Karpas-422 (cell line): ENCODE results near the gene KY. TPM values are rescaled to one million over a fixed set of nuclear protein-coding genes. Genes with fewer than 3 reads are reported as not detected.
A peak's percentile ranks its signal among the peaks of the same experiment; 100 is the strongest.

ENCODE experiments used
- DNase-seq: peaks from one replicate; pipeline ENCODE4 v3.0.0-alpha.2; 2015
- H2AFZ ChIP-seq: fragments of 200-600 bp; sonication (generic); 2 replicates; pipeline ENCODE4 v1.6.1; 2014; ENCODE audit warnings: antibody characterized with exemption, low read length, mixed read lengths
- H3K27ac ChIP-seq: fragments of 200-600 bp; sonication (generic); 2 replicates; pipeline ENCODE4 v1.5.1; 2014; ENCODE audit warnings: mild to moderate bottlenecking, low read length, moderate library complexity
- H3K27me3 ChIP-seq: fragments of 200-600 bp; sonication (generic); 2 replicates; pipeline ENCODE4 v1.6.1; 2014; ENCODE audit warnings: low read length, mixed read lengths
- H3K36me3 ChIP-seq: fragments of 200-600 bp; sonication (generic); 2 replicates; pipeline ENCODE4 v1.6.1; 2014; ENCODE audit warnings: low read length, mixed read lengths; ENCODE audit not compliant: insufficient read depth
- H3K4me1 ChIP-seq: fragments of 200-600 bp; sonication (generic); 2 replicates; pipeline ENCODE4 v1.6.1; 2014; ENCODE audit warnings: mild to moderate bottlenecking, low read length, mixed read lengths
- H3K4me2 ChIP-seq: fragments of 200-600 bp; sonication (generic); 2 replicates; pipeline ENCODE4 v1.6.1; 2014; ENCODE audit warnings: low read length, low read depth, mild to moderate bottlenecking; ENCODE audit not compliant: poor library complexity, severe bottlenecking
- H3K4me3 ChIP-seq: fragments of 200-600 bp; sonication (generic); 2 replicates; pipeline ENCODE4 v1.5.1; 2014; ENCODE audit warnings: mild to moderate bottlenecking, antibody characterized with exemption, low read length, mixed read lengths
- H3K79me2 ChIP-seq: fragments of 200-600 bp; sonication (generic); 2 replicates; pipeline ENCODE4 v1.6.1; 2014; ENCODE audit warnings: mild to moderate bottlenecking, low read length, mixed read lengths
- H3K9ac ChIP-seq: fragments of 200-600 bp; sonication (generic); 2 replicates; pipeline ENCODE4 v1.6.0; 2014; ENCODE audit warnings: low read length
- H3K9me2 ChIP-seq: fragments of 200-600 bp; sonication (generic), shearing (Covaris generic); replicated peaks from 2 replicates; pipeline ENCODE4 v1.6.0; 2014; ENCODE audit warnings: mild to moderate bottlenecking, low read length, moderate library complexity; ENCODE audit not compliant: insufficient read depth
- H3K9me3 ChIP-seq: fragments of 300-700, 200-600 bp; sonication (generic); 2 replicates; pipeline ENCODE4 v1.6.1; 2014; ENCODE audit warnings: low read length, mixed read lengths
- H4K20me1 ChIP-seq: fragments of 200-600 bp; sonication (generic); 2 replicates; pipeline ENCODE4 v1.6.1; 2014; ENCODE audit warnings: mild to moderate bottlenecking, antibody characterized with exemption, low read length, low read depth; ENCODE audit not compliant: insufficient read depth
- total RNA-seq: library from RNA; depleted of rRNA; stranded (reverse); fragments of >200 nt; shearing (Covaris generic); gene quantifications from 2 replicates; pipeline ENCODE4 v1.2.3, GENCODE V29; 2014; ENCODE audit warnings: low replicate concordance

The KY gene
- total RNA-seq, 1 experiment from 2014 or later: not detected

- DNase-seq: no peak
- no peaks in the 10 kb centered on the region for H3K9me2 ChIP-seq
- H3K4me1 ChIP-seq: no peaks in the 10 kb centered on the region
- H4K20me1 ChIP-seq: no peaks in the 10 kb centered on the region
- H3K4me2 ChIP-seq: no peak overlapping the region
- H3K27ac ChIP-seq: no peak overlapping the region
- no peaks in the 10 kb centered on the region for H3K27me3 ChIP-seq
- H3K79me2 ChIP-seq: no peaks in the 10 kb centered on the region
- no peak overlapping the region for H3K9ac ChIP-seq
- H3K36me3 ChIP-seq: no peaks in the 10 kb centered on the region
- no peaks in the 10 kb centered on the region for H3K9me3 ChIP-seq
- H2AFZ ChIP-seq: no peak overlapping the region
- no peak overlapping the region for H3K4me3 ChIP-seq
These were observed 14.4 kb downstream of the KY start for GRCh38 chr3:134636406-134636805.

DNA sequence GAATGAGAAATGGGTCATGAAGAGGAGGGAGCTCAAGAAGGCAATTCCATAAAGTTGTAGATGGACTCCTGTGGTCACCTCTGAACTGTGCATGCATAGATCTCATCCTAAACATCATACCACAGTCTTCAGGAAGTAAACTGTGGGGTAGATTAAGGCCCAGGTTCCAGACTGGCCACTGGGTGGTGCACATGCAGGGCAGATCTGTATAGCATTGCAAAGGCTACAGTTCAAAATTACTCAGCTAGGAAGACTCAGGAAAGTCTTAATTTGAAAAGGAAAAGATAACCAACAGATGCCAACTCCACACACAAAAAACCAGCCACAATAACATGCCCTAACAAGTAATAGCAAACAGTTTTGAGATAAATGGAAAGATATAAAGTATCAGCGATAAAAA is 20.3 kb downstream of the KY start:
- peak; percentile 65 for DNase-seq
- no peaks in the 10 kb centered on the region for H3K36me3 ChIP-seq
- no peak overlapping the region for H3K4me2 ChIP-seq
- H2AFZ ChIP-seq: no peak overlapping the region
- no peak overlapping the region for H3K9ac ChIP-seq
- H3K27me3 ChIP-seq: no peaks in the 10 kb centered on the region
- no peaks in the 10 kb centered on the region for H4K20me1 ChIP-seq
- H3K4me3 ChIP-seq: no peak overlapping the region
- H3K9me3 ChIP-seq: no peaks in the 10 kb centered on the region
- no peaks in the 10 kb centered on the region for H3K79me2 ChIP-seq
- no peak overlapping the region for H3K27ac ChIP-seq
- H3K4me1 ChIP-seq: no peaks in the 10 kb centered on the region
- H3K9me2 ChIP-seq: no peaks in the 10 kb centered on the region

GRCh38 chr3:134628884-134629283 is 21.9 kb downstream of the KY start:
- Histone ChIP-seq H3K9me3 (no peaks in the 10 kb centered on the region), H3K4me2 (no peak overlapping the region), H3K9ac (no peak overlapping the region), H3K36me3 (no peaks in the 10 kb centered on the region), H2AFZ (no peak overlapping the region), H3K27me3 (no peaks in the 10 kb centered on the region), H3K79me2 (no peaks in the 10 kb centered on the region), H4K20me1 (no peaks in the 10 kb centered on the region), H3K4me1 (no peaks in the 10 kb centered on the region), H3K9me2 (no peaks in the 10 kb centered on the region), H3K4me3 (no peak overlapping the region), H3K27ac (no peak overlapping the region)
- DNase-seq: no peak

- no peaks in the 10 kb centered on the region for H3K27me3 ChIP-seq
- no peaks in the 10 kb centered on the region for H3K9me3 ChIP-seq
- no peaks in the 10 kb centered on the region for H4K20me1 ChIP-seq
- no peak overlapping the region for H3K4me2 ChIP-seq
- no peak for DNase-seq
- H3K4me1 ChIP-seq: no peaks in the 10 kb centered on the region
- H3K79me2 ChIP-seq: no peaks in the 10 kb centered on the region
- H3K9me2 ChIP-seq: no peaks in the 10 kb centered on the region
- H2AFZ ChIP-seq: no peak overlapping the region
- no peak overlapping the region for H3K27ac ChIP-seq
- H3K9ac ChIP-seq: no peak overlapping the region
- no peak overlapping the region for H3K4me3 ChIP-seq
- H3K36me3 ChIP-seq: no peaks in the 10 kb centered on the region
These were observed 23.0 kb downstream of the KY start for GRCh38 chr3:134627831-134628230.

DNA sequence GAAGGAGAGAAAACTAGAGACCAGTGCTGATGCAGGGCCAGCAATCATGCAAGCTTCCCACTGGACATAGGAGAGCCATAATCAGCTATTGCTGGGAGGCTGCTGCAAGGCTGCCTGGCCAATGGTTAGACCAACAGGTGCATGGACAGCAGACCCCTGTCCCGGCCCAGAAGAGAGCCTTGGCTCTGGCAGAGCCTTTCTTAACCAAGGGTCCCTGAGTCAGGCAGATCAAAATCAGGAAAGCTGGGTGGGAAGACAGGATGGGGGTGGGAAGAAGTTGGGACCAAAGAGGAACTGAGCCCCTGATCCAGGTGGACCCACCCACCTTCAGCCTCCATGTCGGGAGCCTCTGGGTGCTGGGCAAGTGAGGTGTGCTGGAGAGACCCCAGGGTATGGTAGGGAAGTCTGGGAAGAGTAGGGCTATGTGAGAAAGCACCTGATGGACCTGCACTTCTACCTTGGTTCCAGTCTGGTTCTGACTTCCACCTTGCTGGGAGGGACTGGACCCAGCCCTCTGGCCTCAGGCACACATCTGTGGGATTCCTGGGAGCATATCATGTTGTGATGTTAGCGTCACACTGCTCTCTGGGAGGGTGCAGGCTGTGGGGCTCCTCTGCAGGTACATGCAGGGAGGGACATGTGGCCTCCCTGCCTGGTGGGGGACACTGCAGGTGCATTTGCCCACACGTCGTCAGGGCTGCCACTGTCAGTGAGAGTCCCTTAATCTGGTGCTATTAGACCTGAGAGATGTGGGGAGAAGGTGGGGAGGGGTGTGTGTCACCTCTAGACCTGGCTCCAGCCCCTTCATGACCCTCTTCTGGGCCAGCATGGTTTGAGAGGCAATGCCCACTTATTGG is 24.7 kb downstream of the KY start:
- Histone ChIP-seq H2AFZ (no peak overlapping the region), H3K4me1 (no peaks in the 10 kb centered on the region), H3K9me3 (no peaks in the 10 kb centered on the region), H3K9ac (no peak overlapping the region), H3K27me3 (no peaks in the 10 kb centered on the region), H3K9me2 (no peaks in the 10 kb centered on the region), H3K27ac (no peak overlapping the region), H3K4me3 (no peak overlapping the region), H3K36me3 (no peaks in the 10 kb centered on the region), H4K20me1 (no peaks in the 10 kb centered on the region), H3K4me2 (no peak overlapping the region), H3K79me2 (no peaks in the 10 kb centered on the region)
- no peak for DNase-seq

DNA sequence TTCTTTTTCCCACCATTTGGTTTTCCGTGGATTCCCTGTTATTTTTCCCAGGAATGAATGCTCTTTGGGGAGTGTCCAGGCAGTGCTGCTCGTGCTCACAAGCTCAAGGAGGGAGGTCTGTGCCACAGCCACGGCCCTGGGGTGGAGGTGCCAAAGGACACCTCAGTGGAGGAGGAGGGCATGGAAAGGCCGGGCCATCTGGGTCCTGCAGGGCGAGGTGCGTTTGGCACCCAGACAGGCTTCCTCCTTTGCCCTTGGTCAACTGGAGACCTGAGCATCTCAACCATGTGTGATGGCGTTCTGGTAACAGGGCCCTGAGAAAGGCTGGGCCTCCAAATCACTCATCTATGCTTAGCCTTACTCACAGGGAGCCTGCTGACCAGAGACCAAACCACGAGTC is 25.4 kb downstream of the KY start:
- Histone ChIP-seq H3K9ac (no peak overlapping the region), H2AFZ (no peak overlapping the region), H3K36me3 (no peaks in the 10 kb centered on the region), H3K27ac (no peak overlapping the region), H3K4me3 (no peak overlapping the region), H3K79me2 (no peaks in the 10 kb centered on the region), H3K27me3 (no peaks in the 10 kb centered on the region), H3K9me3 (no peaks in the 10 kb centered on the region), H4K20me1 (no peaks in the 10 kb centered on the region), H3K9me2 (no peaks in the 10 kb centered on the region), H3K4me2 (no peak overlapping the region), H3K4me1 (no peaks in the 10 kb centered on the region)
- DNase-seq: no peak

- Histone ChIP-seq H2AFZ (no peak overlapping the region), H3K9me3 (no peaks in the 10 kb centered on the region), H3K4me2 (no peak overlapping the region), H3K27ac (no peak overlapping the region), H3K4me1 (no peaks in the 10 kb centered on the region), H3K9me2 (no peaks in the 10 kb centered on the region), H3K9ac (no peak overlapping the region), H3K4me3 (no peak overlapping the region), H3K36me3 (no peaks in the 10 kb centered on the region), H3K27me3 (no peaks in the 10 kb centered on the region), H4K20me1 (no peaks in the 10 kb centered on the region), H3K79me2 (no peaks in the 10 kb centered on the region)
- DNase-seq: no peak
These were observed 26.1 kb downstream of the KY start for GRCh38 chr3:134624537-134625287.

GRCh38 chr3:134623615-134624245 is 27.1 kb downstream of the KY start:
- Histone ChIP-seq H3K9me2 (no peaks in the 10 kb centered on the region), H3K36me3 (no peaks in the 10 kb centered on the region), H3K27me3 (no peaks in the 10 kb centered on the region), H3K9ac (no peak overlapping the region), H3K27ac (no peak overlapping the region), H3K79me2 (no peaks in the 10 kb centered on the region), H4K20me1 (no peaks in the 10 kb centered on the region), H3K9me3 (no peaks in the 10 kb centered on the region), H3K4me2 (no peak overlapping the region), H3K4me3 (no peak overlapping the region), H2AFZ (no peak overlapping the region), H3K4me1 (no peaks in the 10 kb centered on the region)
- no peak for DNase-seq
